HG03342 (cell line): ENCODE data around the gene DDI2.
"Not testable (repeated sequence)": the region's sequence is repeated elsewhere in the genome, so short reads cannot be mapped to it uniquely, and the experiment has no call there.

Experiments
- ATAC-seq: cut with Tn5 transposase; IDR thresholded peaks from one replicate; pipeline ENCODE4 v1.9.1; 2021; ENCODE audit warnings: mild to moderate bottlenecking, moderate library complexity; ENCODE audit not compliant: unreplicated experiment

Gene DDI2

DNA sequence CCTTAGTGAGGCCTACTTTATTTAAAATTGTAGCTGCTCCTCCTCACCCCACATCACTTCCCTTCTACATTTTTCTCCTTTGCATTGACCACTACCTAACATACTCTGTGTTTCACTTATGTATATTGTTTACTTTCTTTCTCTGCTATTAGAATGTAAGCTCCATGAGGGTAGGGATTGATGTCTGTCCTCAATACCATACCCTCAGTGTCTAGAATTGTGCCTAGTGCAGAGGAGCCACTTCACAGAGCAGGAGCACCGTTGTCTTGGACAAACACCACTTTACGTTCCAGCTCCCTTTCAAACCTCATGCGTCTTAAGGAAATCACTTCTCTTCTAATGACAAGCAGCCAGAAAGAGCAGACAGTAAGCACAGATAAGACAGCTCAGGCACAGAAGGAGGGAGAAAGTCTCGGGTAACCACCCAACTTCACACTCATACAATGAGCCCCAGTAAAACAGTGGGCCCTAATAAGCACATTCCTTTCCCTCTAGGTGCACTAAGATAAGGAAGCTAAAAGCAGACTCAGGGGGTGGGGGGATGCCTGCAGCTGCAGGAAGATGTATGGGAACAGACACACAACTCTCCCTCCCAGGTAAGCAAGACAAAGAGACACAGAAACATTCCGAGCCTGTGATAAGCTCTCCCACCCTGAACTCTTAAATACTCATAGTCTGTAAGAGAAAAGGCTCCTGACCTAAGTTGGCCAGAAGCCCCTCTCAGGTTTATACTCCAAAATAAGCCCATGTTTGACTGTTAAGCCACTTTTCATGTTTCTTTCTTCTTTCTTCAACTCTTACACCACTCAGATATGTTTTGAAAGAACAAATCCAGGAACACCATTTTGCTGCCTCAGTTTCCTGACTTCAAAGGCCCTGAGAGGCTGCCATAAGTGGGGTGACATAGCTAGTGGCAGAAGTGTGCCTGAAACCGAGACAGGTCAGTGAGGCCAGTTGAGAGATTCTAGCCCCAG lies 59.7 kb downstream of the DDI2 start:
- ATAC-seq, result no peak

GRCh38 chr1:15678578-15678977 lies 61.3 kb downstream of the DDI2 start:
- ATAC-seq, result no peak

DNA sequence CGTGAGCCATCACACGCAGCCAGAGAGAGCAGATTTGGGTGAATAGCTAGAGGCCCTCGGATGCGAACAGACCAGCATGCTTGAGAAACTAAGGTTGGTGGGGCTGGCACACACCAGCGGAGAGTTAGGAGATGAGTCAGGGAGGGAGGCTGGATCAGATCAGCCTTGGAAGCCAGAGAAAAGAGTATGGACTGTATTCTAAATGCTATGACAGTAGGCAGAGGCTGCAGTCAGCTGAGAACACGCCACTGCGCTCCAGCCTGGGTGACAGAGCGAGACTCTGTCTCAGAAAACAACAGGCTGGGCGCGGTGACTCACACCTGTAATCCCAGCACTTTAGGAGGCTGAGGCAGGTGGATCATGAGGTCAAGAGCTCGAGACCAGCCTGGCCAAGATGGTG lies 62.9 kb downstream of the DDI2 start:
- ATAC-seq, result no peak

- ATAC-seq, result no peak
Measured at GRCh38 chr1:15680561-15681348, 63.5 kb downstream of the DDI2 start.

DNA sequence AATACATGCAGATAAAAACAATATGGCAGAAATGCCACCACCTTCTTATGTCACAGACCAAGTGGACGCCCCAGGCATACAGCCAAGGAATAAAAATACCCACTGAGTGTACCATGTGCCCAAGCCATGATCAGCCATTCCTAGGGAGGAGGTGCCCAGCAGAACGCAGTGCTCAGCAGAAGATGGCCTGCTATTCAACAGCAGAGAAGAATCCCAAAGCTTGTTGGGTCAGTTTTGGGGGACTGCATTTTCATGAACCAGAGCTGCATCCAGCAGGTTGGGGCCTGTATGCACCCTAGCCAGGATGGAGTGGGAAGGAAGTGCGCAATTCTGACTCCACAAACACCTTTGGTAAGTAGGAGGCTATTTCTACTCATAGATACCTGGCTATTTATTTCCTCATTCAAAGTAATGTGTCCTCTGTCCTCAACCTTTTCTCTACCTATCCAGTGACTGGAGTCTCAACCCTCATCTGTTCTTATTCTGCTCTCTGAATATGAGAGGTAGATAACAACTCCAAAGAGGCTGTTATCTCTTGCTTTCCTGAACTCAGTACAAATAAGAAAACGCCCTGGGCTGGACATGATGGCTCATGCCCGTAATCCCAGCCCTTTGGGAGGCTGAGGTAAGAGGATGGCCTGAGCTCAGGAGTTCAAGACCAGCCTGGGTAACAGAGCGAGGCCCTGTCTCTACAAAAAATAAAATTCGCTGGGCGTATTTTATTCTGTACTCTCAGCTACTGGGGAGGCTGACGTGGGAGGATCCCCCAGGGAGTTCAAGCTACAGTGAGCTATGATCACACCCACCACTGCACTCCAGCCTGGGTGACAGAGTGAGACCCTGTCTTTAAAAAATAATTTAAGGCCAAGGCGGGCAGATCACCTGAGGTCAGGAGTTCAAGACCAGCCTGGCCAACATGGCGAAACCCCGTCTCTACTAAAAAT lies 64.4 kb downstream of the DDI2 start:
- ATAC-seq, result no peak

- no peak for ATAC-seq
Measured at GRCh38 chr1:15682936-15683341, 65.7 kb downstream of the DDI2 start.

- no peak for ATAC-seq
Measured at GRCh38 chr1:15683345-15684039, 66.2 kb downstream of the DDI2 start.

DNA sequence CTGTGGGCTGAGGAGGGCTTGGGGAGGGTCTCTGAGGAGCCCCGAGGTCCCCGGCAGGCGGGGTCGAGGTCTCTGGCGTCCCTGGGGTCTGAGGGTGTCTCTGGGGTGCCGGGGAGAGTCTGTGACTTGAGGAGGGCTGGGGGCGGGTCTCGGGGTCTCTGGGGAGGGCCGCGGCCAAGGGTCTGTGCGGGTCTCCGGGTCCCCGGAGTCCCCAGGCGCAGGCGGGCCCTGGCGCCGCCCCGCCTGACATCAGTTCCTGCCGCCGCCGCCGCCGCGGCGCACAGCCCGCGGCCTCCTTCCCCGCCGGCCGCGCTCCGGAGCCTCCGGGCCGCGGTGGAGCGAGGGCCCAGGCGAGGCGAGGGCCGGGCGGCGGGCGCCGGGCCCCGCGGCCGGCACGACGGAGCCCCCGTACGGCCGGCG lies 66.8 kb downstream of the DDI2 start, which contains the start of gene PLEKHM2:
TSS of gene PLEKHM2 (plus strand) at position 279 of the 420 bp plus-strand sequence. CDS start 239 bp downstream, outside the sequence.
- peak; percentile 55 for ATAC-seq

DNA sequence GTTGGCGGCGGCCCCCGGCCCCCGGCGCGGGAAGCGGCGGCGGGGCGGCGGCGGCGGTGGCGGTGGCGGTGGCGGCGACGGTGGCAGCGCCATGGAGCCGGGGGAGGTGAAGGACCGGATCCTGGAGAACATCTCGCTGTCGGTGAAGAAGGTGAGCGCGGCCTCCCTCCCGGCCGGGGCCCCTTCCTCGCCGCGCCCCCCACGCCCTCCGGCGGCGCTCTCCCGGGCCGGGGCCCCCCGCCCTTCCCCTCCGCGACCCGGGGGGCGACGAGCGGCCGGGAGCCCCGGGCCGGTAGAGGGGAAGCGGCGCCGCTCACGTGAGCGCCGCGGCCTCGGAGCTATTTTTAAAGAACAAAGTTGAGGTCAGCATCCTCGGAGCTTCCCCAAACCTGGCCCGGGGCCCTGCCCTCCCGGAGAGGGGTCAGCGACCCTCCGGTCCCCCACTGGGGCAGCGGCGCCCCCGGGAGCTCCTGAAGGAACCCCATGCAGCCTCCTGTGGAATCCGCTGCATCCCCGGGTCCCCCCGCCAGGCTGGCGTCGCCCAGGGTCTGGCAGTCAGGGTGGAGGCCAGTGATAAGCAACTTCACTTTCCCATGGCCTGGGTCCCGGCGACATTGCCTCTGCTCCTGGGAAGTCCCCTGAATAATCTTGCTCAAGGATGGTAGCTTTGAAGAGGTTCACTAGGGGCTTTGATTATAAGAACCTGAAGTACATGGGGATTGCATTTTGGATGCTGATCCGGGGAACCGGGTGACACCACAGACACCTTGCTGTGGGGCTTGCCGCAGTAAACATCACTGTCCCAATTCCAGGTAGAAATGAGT lies 67.4 kb downstream of the DDI2 start:
- ATAC-seq, result peak; percentile 30

DNA sequence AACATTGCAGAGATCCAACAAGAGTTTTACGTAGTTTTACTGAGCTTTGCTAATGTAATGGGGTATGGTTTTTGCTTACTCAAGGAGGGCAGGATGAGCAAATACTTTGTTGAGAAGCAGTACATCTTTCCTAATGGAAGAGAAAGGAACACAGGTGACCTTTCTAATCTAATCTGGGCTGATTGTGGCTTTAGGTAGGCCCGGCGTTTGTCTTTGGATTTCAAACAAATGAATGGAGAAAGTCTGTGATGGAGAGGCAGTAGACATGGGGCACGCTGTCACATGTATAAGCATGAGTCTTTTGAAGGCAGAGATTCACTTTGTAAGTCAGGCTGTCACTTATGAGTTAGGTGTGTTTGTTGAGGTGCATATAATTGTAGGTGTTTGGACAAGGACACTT lies 68.6 kb downstream of the DDI2 start:
- no peak for ATAC-seq

GRCh38 chr1:15687446-15687845 lies 70.2 kb downstream of the DDI2 start:
- ATAC-seq, result no peak

DNA sequence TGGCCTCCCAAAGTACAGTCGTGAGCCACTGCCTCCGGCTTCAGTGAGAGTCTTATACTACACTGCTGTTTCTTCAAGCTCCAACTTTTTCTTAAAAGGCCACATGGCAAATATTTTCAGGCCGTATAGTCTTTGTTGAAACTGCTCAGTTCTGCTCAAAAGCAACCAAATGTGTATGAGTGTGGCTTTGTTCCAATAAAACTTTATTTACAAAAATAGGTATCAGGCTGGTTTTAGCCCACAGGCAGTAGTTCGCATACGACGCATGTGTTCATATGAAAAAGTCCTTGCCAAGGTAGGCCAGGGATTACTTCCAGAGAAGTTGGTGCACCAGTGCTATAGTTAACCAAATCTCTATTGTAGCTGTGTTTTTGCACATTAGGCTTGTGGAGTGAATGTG lies 73.1 kb downstream of the DDI2 start:
- no peak for ATAC-seq

GRCh38 chr1:15691434-15692032 lies 74.3 kb downstream of the DDI2 start:
- no peak for ATAC-seq

DNA sequence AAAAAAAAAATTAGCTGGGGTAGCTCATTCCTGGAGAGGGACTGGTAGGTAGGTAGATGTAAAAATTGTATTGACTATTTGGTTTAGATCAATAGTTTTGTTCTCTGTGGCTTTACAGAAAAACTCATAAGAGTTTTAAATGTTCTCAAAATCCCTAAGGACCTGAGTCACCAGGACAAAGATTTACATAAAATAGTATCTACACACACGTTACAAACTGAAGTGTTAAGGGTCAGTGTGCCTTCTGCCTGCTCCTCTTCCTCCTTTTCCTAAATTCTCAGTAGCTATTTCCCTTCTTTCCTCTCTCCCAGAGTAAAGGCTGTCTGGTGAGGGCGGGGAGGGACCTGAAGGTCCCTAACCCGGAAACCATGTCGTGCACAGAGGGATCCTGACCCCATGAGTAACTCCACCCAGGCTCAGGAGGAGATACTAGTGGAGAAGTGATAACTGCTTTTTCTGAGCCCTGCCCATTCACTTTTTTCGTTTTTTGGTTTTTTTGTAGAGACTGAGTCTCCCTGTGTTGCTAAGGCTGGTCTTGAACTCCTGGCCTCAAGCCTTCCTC lies 74.9 kb downstream of the DDI2 start:
- ATAC-seq, result no peak

DNA sequence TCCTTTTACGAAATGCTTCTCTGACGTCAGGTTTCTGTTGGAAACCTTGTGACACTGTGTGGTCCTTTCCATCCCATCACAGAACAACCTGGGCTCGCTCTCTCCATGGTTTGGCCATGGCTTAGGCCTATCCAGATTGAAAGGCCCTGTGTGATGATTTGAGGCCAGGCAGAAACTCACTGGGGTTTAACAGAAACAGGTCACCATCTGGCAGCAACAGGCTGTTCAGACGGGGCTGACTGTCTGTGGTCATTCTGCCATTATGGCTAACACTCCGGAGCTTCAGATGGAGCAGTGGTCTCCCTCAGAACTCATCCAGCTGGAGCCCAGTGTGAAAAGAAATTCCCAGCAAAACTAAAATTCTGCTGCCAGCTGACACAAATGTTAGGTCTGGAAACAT lies 76.1 kb downstream of the DDI2 start:
- ATAC-seq, result no peak

- peak; percentile 91 for ATAC-seq
Measured at GRCh38 chr1:15696956-15697521, 79.8 kb downstream of the DDI2 start.

GRCh38 chr1:15698201-15698600 lies 80.9 kb downstream of the DDI2 start:
- no peak for ATAC-seq

GRCh38 chr1:15699321-15699720 lies 82.1 kb downstream of the DDI2 start:
- not testable (repeated sequence) for ATAC-seq
